ENCODE measurements around the gene POU6F2. TPM values are rescaled to one million over a fixed set of nuclear protein-coding genes. Genes with fewer than 3 reads are reported as not detected.

Gene POU6F2
- total RNA-seq, 1 experiment from 2014 or later: 0.64 TPM

- Mint-ChIP-seq H3K9me3 (ENCODE audit: low read depth, unreplicated experiment) (no peaks in the 10 kb centered on the region), H3K4me1 (ENCODE audit: low read depth, unreplicated experiment) (no peaks in the 10 kb centered on the region), H3K27me3 (ENCODE audit: unreplicated experiment) (peaks cover 14% of the 10 kb centered on the region), H3K4me3 (ENCODE audit: low read depth, unreplicated experiment) (no peak overlapping the region), H3K27ac (ENCODE audit: unreplicated experiment) (no peak overlapping the region), H3K36me3 (ENCODE audit: insufficient read depth, unreplicated experiment) (no peaks in the 10 kb centered on the region)
- TF ChIP-seq, protein P1, sequence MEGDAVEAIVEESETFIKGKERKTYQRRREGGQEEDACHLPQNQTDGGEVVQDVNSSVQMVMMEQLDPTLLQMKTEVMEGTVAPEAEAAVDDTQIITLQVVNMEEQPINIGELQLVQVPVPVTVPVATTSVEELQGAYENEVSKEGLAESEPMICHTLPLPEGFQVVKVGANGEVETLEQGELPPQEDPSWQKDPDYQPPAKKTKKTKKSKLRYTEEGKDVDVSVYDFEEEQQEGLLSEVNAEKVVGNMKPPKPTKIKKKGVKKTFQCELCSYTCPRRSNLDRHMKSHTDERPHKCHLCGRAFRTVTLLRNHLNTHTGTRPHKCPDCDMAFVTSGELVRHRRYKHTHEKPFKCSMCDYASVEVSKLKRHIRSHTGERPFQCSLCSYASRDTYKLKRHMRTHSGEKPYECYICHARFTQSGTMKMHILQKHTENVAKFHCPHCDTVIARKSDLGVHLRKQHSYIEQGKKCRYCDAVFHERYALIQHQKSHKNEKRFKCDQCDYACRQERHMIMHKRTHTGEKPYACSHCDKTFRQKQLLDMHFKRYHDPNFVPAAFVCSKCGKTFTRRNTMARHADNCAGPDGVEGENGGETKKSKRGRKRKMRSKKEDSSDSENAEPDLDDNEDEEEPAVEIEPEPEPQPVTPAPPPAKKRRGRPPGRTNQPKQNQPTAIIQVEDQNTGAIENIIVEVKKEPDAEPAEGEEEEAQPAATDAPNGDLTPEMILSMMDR (IDR thresholded peaks at IDR 0.05; ENCODE audit: unreplicated experiment): no peak
- intact Hi-C loops (cut with micrococcal nuclease; ENCODE audit: unreplicated experiment): no loop called here
- no peak for DNase-seq
- no TSS peak for BruUV-seq (replicated peaks)
- CTCF ChIA-PET: no interaction called here
Measured at GRCh38 chr7:39210362-39210761, 232.7 kb downstream of the POU6F2 start.

GRCh38 chr7:39211581-39211980, 233.9 kb downstream of the POU6F2 start:
- Mint-ChIP-seq H3K4me3 (ENCODE audit: low read depth, unreplicated experiment) (no peak overlapping the region), H3K4me1 (ENCODE audit: low read depth, unreplicated experiment) (no peaks in the 10 kb centered on the region), H3K27ac (ENCODE audit: unreplicated experiment) (no peak overlapping the region), H3K36me3 (ENCODE audit: insufficient read depth, unreplicated experiment) (no peaks in the 10 kb centered on the region), H3K27me3 (ENCODE audit: unreplicated experiment) (peaks cover 23% of the 10 kb centered on the region), H3K9me3 (ENCODE audit: low read depth, unreplicated experiment) (no peaks in the 10 kb centered on the region)
- BruUV-seq (replicated peaks): no TSS peak
- CTCF ChIA-PET: no interaction called here
- intact Hi-C loops (cut with micrococcal nuclease; ENCODE audit: unreplicated experiment): no loop called here
- TF ChIP-seq, protein P1 (IDR thresholded peaks at IDR 0.05; ENCODE audit: unreplicated experiment): no peak
- no peak for DNase-seq

- Mint-ChIP-seq H3K4me3 (ENCODE audit: low read depth, unreplicated experiment) (no peak overlapping the region), H3K4me1 (ENCODE audit: low read depth, unreplicated experiment) (no peaks in the 10 kb centered on the region), H3K27me3 (ENCODE audit: unreplicated experiment) (peaks cover 23% of the 10 kb centered on the region), H3K36me3 (ENCODE audit: insufficient read depth, unreplicated experiment) (no peaks in the 10 kb centered on the region), H3K27ac (ENCODE audit: unreplicated experiment) (no peak overlapping the region), H3K9me3 (ENCODE audit: low read depth, unreplicated experiment) (no peaks in the 10 kb centered on the region)
- intact Hi-C loops (cut with micrococcal nuclease; ENCODE audit: unreplicated experiment): no loop called here
- TF ChIP-seq, protein P1 (IDR thresholded peaks at IDR 0.05; ENCODE audit: unreplicated experiment): no peak
- CTCF ChIA-PET: no interaction called here
- no peak for DNase-seq
- no TSS peak for BruUV-seq (replicated peaks)
Measured at GRCh38 chr7:39212876-39213275, 235.2 kb downstream of the POU6F2 start.

DNA sequence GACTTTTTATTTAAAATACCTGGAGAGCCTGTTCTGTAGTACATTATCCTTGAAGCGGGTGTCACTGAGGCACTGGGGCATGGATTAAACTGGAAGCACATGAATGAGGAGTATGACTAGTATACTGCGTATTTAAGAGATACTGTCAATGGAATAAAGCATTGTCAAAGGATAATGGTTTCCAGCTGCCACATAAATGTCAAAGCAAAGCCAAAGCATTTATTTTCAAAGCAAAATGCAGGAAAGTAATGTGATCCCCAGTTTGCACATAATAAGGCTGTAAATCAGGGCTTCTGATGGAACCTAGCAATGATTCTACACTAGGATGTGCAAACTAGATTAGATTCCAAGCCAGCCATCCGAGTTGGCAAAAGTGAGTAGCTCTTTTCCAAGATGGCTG, 240.1 kb downstream of the POU6F2 start:
- no peak for DNase-seq

More for the DNA sequence above, 240.1 kb downstream of the POU6F2 start:
- no peaks in the 10 kb centered on the region for H3K36me3 Mint-ChIP-seq (ENCODE audit: insufficient read depth, unreplicated experiment)
- no peak overlapping the region for H3K4me3 Mint-ChIP-seq (ENCODE audit: low read depth, unreplicated experiment)
- intact Hi-C loops (cut with micrococcal nuclease; ENCODE audit: unreplicated experiment): no loop called here
- H3K27me3 Mint-ChIP-seq (ENCODE audit: unreplicated experiment): peaks cover 23% of the 10 kb centered on the region
- CTCF ChIA-PET: no interaction called here
- no TSS peak for BruUV-seq (replicated peaks)
- no peaks in the 10 kb centered on the region for H3K9me3 Mint-ChIP-seq (ENCODE audit: low read depth, unreplicated experiment)
- H3K27ac Mint-ChIP-seq (ENCODE audit: unreplicated experiment): no peak overlapping the region
- H3K4me1 Mint-ChIP-seq (ENCODE audit: low read depth, unreplicated experiment): no peaks in the 10 kb centered on the region
- TF ChIP-seq, protein P1 (IDR thresholded peaks at IDR 0.05; ENCODE audit: unreplicated experiment): no peak
